Endothelial cell of umbilical vein (primary cell): ENCODE measurements around the gene RALGAPB. TPM values are rescaled to one million over a fixed set of nuclear protein-coding genes. Genes with fewer than 3 reads are reported as not detected.

ENCODE experiments used
- BruUV-seq: library from RNA; stranded (reverse); fragments of 400-500 nt; replicated peaks from 2 replicates; lab custom pipeline; 2021; lab: Mats Ljungman, UMichigan
- CTCF ChIA-PET: fragments of 300-600, 350-600 bp; sonication (Branson Sonifier 250); formaldehyde crosslinking; loops from one replicate; lab custom pipeline; 2021; ENCODE audit warnings: antibody characterized with exemption, inconsistent platforms; lab: Charles Lee
- POLR2A ChIA-PET: fragments of 300-600, 350-600 bp; sonication (Branson Sonifier 250); formaldehyde crosslinking; loops from one replicate; lab custom pipeline; 2021; ENCODE audit warnings: antibody characterized with exemption, inconsistent platforms; lab: Charles Lee
- DNase-seq: peaks from one replicate; pipeline ENCODE4 v3.0.0-alpha.2; 2011; ENCODE audit warnings: low read depth, low spot score
- FAIRE-seq: peaks from 2 replicates; lab custom pipeline; 2011; peaks lifted over from hg19 to GRCh38; lab: Jason Lieb, UNC
- H2AFZ ChIP-seq: 2 replicates; pipeline ENCODE4 v1.6.0; 2012; ENCODE audit warnings: low read depth, low read length, control low read depth, inconsistent platforms
- H3K27ac ChIP-seq: 2 replicates; pipeline ENCODE4 v1.5.1; 2011; ENCODE audit warnings: low read depth, mild to moderate bottlenecking, control low read depth, low read length, moderate library complexity; ENCODE audit not compliant: insufficient read depth
- H3K27me3 ChIP-seq, 2 experiments: 2 replicates each; pipeline versions ENCODE4 v1.6.0 to v1.6.1; 2011; ENCODE audit warnings: low read length in 2 of 2, mixed read lengths in 1 of 2; ENCODE audit not compliant: control insufficient read depth in 2 of 2, insufficient read depth in 2 of 2
- H3K36me3 ChIP-seq, 2 experiments: 2 replicates in 1 of 2; 3 replicates in 1 of 2; pipeline ENCODE4 v1.5.1; 2011; ENCODE audit warnings: low read length in 2 of 2, mild to moderate bottlenecking in 1 of 2, moderate library complexity in 1 of 2; ENCODE audit not compliant: control insufficient read depth in 2 of 2, insufficient read depth in 2 of 2; ENCODE audit errors: extremely low read depth in 1 of 2
- H3K4me1 ChIP-seq: 3 replicates; pipeline ENCODE4 v1.5.1; 2011; ENCODE audit warnings: mild to moderate bottlenecking, low read length; ENCODE audit not compliant: control insufficient read depth, insufficient read depth; ENCODE audit errors: extremely low read depth
- H3K4me2 ChIP-seq: 2 replicates; pipeline ENCODE4 v1.6.1; 2011; ENCODE audit warnings: low read length, control low read depth, mixed read lengths; ENCODE audit not compliant: insufficient read depth
- H3K4me3 ChIP-seq, 3 experiments: fragments of 200-600 bp in 1 of 3; sonication (generic), shearing (Covaris generic) in 1 of 3; replicated peaks in 1 of 3; 2 replicates each; pipeline ENCODE4 v1.5.1; 2011 to 2016; ENCODE audit warnings: control low read depth in 3 of 3, low read length in 3 of 3, mild to moderate bottlenecking in 2 of 3, inconsistent platforms in 1 of 3, low read depth in 1 of 3, moderate library complexity in 1 of 3; ENCODE audit not compliant: insufficient read depth in 1 of 3
- H3K79me2 ChIP-seq: 2 replicates; pipeline ENCODE4 v1.6.0; 2012; ENCODE audit warnings: low read length, inconsistent platforms; ENCODE audit not compliant: control insufficient read depth, insufficient read depth
- H3K9ac ChIP-seq: replicated peaks from 2 replicates; pipeline ENCODE3; 2011; ENCODE audit warnings: low read length, control low read depth; ENCODE audit not compliant: insufficient read depth; ENCODE audit errors: extremely low read depth
- H3K9me1 ChIP-seq: replicated peaks from 3 replicates; pipeline ENCODE4 v1.6.0; 2011; ENCODE audit warnings: mild to moderate bottlenecking, low read length; ENCODE audit not compliant: control insufficient read depth, insufficient read depth; ENCODE audit errors: extremely low read depth
- H3K9me3 ChIP-seq: replicated peaks from 2 replicates; pipeline ENCODE4 v1.5.1; 2012; ENCODE audit warnings: low read length, inconsistent platforms; ENCODE audit not compliant: control insufficient read depth, insufficient read depth
- H4K20me1 ChIP-seq: replicated peaks from 2 replicates; pipeline ENCODE3; 2011; ENCODE audit warnings: mild to moderate bottlenecking, low read length; ENCODE audit not compliant: control insufficient read depth, insufficient read depth; ENCODE audit errors: extremely low read depth
- CTCF ChIP-seq, 2 donors: IDR thresholded peaks; 1 replicate in 1 of 2; 2 replicates in 1 of 2; pipeline ENCODE4 v1.5.1; 2011; ENCODE audit warnings: low read length in 2 of 2, mild to moderate bottlenecking in 2 of 2, moderate library complexity in 2 of 2, control low read depth in 1 of 2, inconsistent platforms in 1 of 2, low read depth in 1 of 2; ENCODE audit not compliant: insufficient read depth in 1 of 2; ENCODE audit errors: extremely low read depth in 1 of 2
- EZH2 ChIP-seq: IDR thresholded peaks from 2 replicates; pipeline ENCODE4 v1.6.1; 2012; ENCODE audit warnings: borderline replicate concordance, low read depth, mild to moderate bottlenecking, moderate library complexity, low read length, inconsistent platforms; ENCODE audit not compliant: severe bottlenecking
- FOS ChIP-seq: IDR thresholded peaks from 2 replicates; pipeline ENCODE4 v1.6.1; 2011; ENCODE audit warnings: mild to moderate bottlenecking, low read length, moderate library complexity, borderline replicate concordance; ENCODE audit not compliant: insufficient read depth
- GATA2 ChIP-seq: IDR thresholded peaks from 2 replicates; pipeline ENCODE4 v1.7.0; 2011; ENCODE audit warnings: low read depth, mild to moderate bottlenecking, moderate library complexity, mixed read lengths, low read length; ENCODE audit not compliant: insufficient read length, insufficient read depth
- JUN ChIP-seq: IDR thresholded peaks from 2 replicates; pipeline ENCODE4 v1.6.1; 2011; ENCODE audit warnings: borderline replicate concordance, low read depth; ENCODE audit not compliant: insufficient read length, insufficient read depth
- MAX ChIP-seq: IDR thresholded peaks from 2 replicates; pipeline ENCODE4 v1.6.1; 2011; ENCODE audit not compliant: insufficient read depth, insufficient read length
- MYC ChIP-seq: IDR thresholded peaks from one replicate; pipeline ENCODE4 v1.6.1; 2011; ENCODE audit warnings: mild to moderate bottlenecking, low read depth, low read length
- POLR2A ChIP-seq: IDR thresholded peaks from 2 replicates; pipeline ENCODE4 v1.6.1; 2012; ENCODE audit warnings: low read depth, mild to moderate bottlenecking, control low read depth, low read length
- POLR2AphosphoS5 ChIP-seq: IDR thresholded peaks from 2 replicates; pipeline ENCODE4 v1.6.1; 2012; ENCODE audit warnings: low read depth, mild to moderate bottlenecking, control low read depth, low read length, moderate library complexity; ENCODE audit not compliant: insufficient read depth
- dilution Hi-C: fragments of 300-500 bp; cut with MboI; formaldehyde crosslinking; loops from one replicate; pipeline ENCODE4 v1.15.0; 2019; ENCODE audit warnings: low sequenced_read_pairs; ENCODE audit not compliant: extremely low pct_ligation_motif_present
- intact Hi-C: fragments of 100-400 bp; cut with micrococcal nuclease; formaldehyde crosslinking; loops from one replicate; pipeline ENCODE4 v1.10.0; 2022
- polyA plus RNA-seq, 4 experiments: library from polyadenylated mRNA; depleted of rRNA in 3 of 4; stranded (reverse) in 3 of 4; unstranded in 1 of 4; fragments of >200 nt; gene quantifications; 2 replicates each; pipeline versions ENCODE4 v1.2.1 to v1.2.3, GENCODE V29; 2011 to 2012; ENCODE audit warnings: missing spikeins in 1 of 4
- total RNA-seq: library from RNA; stranded (reverse); gene quantifications from 2 replicates; pipeline ENCODE4 v1.2.3, GENCODE V29; 2021

RALGAPB gene
- total and polyA plus RNA-seq, 2 donors (not counting 3 experiments of a cell fraction or from before 2014, with no cell fraction given), result 12.8 to 38.7 TPM

GRCh38 chr20:38454556-38455473 is 17.8 kb upstream of the RALGAPB start:
- POLR2A ChIA-PET, result no interaction called here
- H3K9me1 ChIP-seq, result no peaks in the 10 kb centered on the region
- CTCF ChIA-PET, result interaction anchor here (1.0 to 3.0 kb wide), 2 partner anchors 9 to 17 kb away, joined by 4 to 35 read pairs; partner anchors contain the start of gene RALGAPB
- H3K9me3 ChIP-seq, result no peaks in the 10 kb centered on the region
- no peaks in the 10 kb centered on the region for H3K27me3 ChIP-seq
- dilution Hi-C loops, result no loop called here
- H3K9ac ChIP-seq, result no peak overlapping the region
- H3K27ac ChIP-seq, result no peak overlapping the region
- H3K4me3 ChIP-seq, result no peak overlapping the region
- BruUV-seq, result no TSS peak
- no peaks in the 10 kb centered on the region for H3K79me2 ChIP-seq
- TF ChIP-seq EZH2 (no peak), POLR2AphosphoS5 (no peak), POLR2A (no peak), GATA2 (no peak), CTCF (IDR thresholded peaks at IDR 0.05; ENCODE audit: extremely low read depth in 1 of 2, insufficient read depth in 1 of 2, low read depth in 1 of 2, low read length in 2 of 2) (no peak), JUN (no peak), MAX (no peak), FOS (no peak), MYC (no peak)
- no peak for DNase-seq
- no peak for FAIRE-seq
- no peak overlapping the region for H3K4me2 ChIP-seq
- H3K36me3 ChIP-seq, result no peaks in the 10 kb centered on the region
- no peaks in the 10 kb centered on the region for H4K20me1 ChIP-seq
- H2AFZ ChIP-seq, result no peak overlapping the region
- intact Hi-C loops, result no loop called here
- peaks cover 43% of the 10 kb centered on the region for H3K4me1 ChIP-seq
